ENCODE results near the gene CYP2U1. TPM values are rescaled to one million over a fixed set of nuclear protein-coding genes. Genes with fewer than 3 reads are reported as not detected.

CYP2U1 gene
- total RNA-seq, 1 donor from 2014 or later: 9.4 TPM

GRCh38 chr4:107893171-107894137, 37.9 kb upstream of the CYP2U1 start:
- Histone ChIP-seq H3K27ac (replicated peaks) (no peak overlapping the region), H3K4me1 (peaks cover 22% of the 10 kb centered on the region), H3K27me3 (ENCODE audit: low read depth) (no peaks in the 10 kb centered on the region), H3K4me3 (no peak overlapping the region), H3K36me3 (no peaks in the 10 kb centered on the region), H3K9me3 (replicated peaks) (peaks cover 7% of the 10 kb centered on the region)
- DNase-seq: no peak
- intact Hi-C loops (cut with micrococcal nuclease): no loop called here
- TF ChIP-seq CTCF (IDR thresholded peaks at IDR 0.05; ENCODE audit: borderline replicate concordance): no peak

- DNase-seq: no peak
- H3K9me3 ChIP-seq (replicated peaks): no peaks in the 10 kb centered on the region
- TF ChIP-seq CTCF (IDR thresholded peaks at IDR 0.05; ENCODE audit: borderline replicate concordance): no peak
- no peak overlapping the region for H3K27ac ChIP-seq (replicated peaks)
- no peak overlapping the region for H3K4me3 ChIP-seq
- no peaks in the 10 kb centered on the region for H3K36me3 ChIP-seq
- H3K4me1 ChIP-seq: peaks cover 22% of the 10 kb centered on the region
- H3K27me3 ChIP-seq (ENCODE audit: low read depth): no peaks in the 10 kb centered on the region
- intact Hi-C loops (cut with micrococcal nuclease): no loop called here
Measured at GRCh38 chr4:107894138-107894603, 37.2 kb upstream of the CYP2U1 start.

- no peak for DNase-seq
- Histone ChIP-seq H3K27ac (replicated peaks) (no peak overlapping the region), H3K9me3 (replicated peaks) (no peaks in the 10 kb centered on the region), H3K27me3 (ENCODE audit: low read depth) (no peaks in the 10 kb centered on the region), H3K4me3 (no peak overlapping the region), H3K4me1 (peaks cover 28% of the 10 kb centered on the region), H3K36me3 (no peaks in the 10 kb centered on the region)
- no peak for TF ChIP-seq CTCF (IDR thresholded peaks at IDR 0.05; ENCODE audit: borderline replicate concordance)
- intact Hi-C loops (cut with micrococcal nuclease): no loop called here
Measured at GRCh38 chr4:107896158-107896645, 35.1 kb upstream of the CYP2U1 start.

GRCh38 chr4:107896646-107897045, 34.7 kb upstream of the CYP2U1 start:
- no peak overlapping the region for H3K4me3 ChIP-seq
- no peaks in the 10 kb centered on the region for H3K27me3 ChIP-seq (ENCODE audit: low read depth)
- intact Hi-C loops (cut with micrococcal nuclease): no loop called here
- TF ChIP-seq CTCF (IDR thresholded peaks at IDR 0.05; ENCODE audit: borderline replicate concordance): no peak
- no peaks in the 10 kb centered on the region for H3K9me3 ChIP-seq (replicated peaks)
- peaks cover 32% of the 10 kb centered on the region for H3K4me1 ChIP-seq
- H3K27ac ChIP-seq (replicated peaks): no peak overlapping the region
- no peaks in the 10 kb centered on the region for H3K36me3 ChIP-seq
- no peak for DNase-seq

- Histone ChIP-seq H3K27me3 (ENCODE audit: low read depth) (no peaks in the 10 kb centered on the region), H3K4me3 (no peak overlapping the region), H3K9me3 (replicated peaks) (no peaks in the 10 kb centered on the region), H3K4me1 (peaks cover 32% of the 10 kb centered on the region), H3K36me3 (no peaks in the 10 kb centered on the region), H3K27ac (replicated peaks) (no peak overlapping the region)
- no peak for TF ChIP-seq CTCF (IDR thresholded peaks at IDR 0.05; ENCODE audit: borderline replicate concordance)
- DNase-seq: no peak
- intact Hi-C loops (cut with micrococcal nuclease): no loop called here
Measured at GRCh38 chr4:107897823-107898222, 33.5 kb upstream of the CYP2U1 start.

Data from left ventricle myocardium inferior (tissue), 1 donor.